Activated naive CD8-positive, alpha-beta T cell treated with anti-CD3 and anti-CD28 coated beads, Interleukin-2, amount 50 U/mL, for 24 hours (primary cell): ENCODE measurements around the gene IL25.
"Not testable (repeated sequence)": the region's sequence is repeated elsewhere in the genome, so short reads cannot be mapped to it uniquely, and the experiment has no call there.

Experiments
- ATAC-seq: fragments of 150-1000 bp; cut with Tn5 transposase; one replicate; pipeline ENCODE4 v1.10.0; 2021
- DNase-seq: peaks from one replicate; pipeline ENCODE4 v3.0.0; 2021
- H3K27ac Mint-ChIP-seq: one replicate; pipeline ENCODE4 v1.8.0; 2021; ENCODE audit warnings: mild to moderate bottlenecking, mixed read lengths
- H3K27me3 Mint-ChIP-seq: one replicate; pipeline ENCODE4 v1.8.0; 2021; ENCODE audit warnings: mixed read lengths
- H3K36me3 Mint-ChIP-seq: one replicate; pipeline ENCODE4 v1.8.0; 2021; ENCODE audit warnings: low read depth, mixed read lengths
- H3K4me1 Mint-ChIP-seq: one replicate; pipeline ENCODE4 v1.8.0; 2021; ENCODE audit warnings: mixed read lengths
- H3K4me3 Mint-ChIP-seq: one replicate; pipeline ENCODE4 v1.8.0; 2021; ENCODE audit warnings: mild to moderate bottlenecking, moderate library complexity, mixed read lengths
- H3K9me3 Mint-ChIP-seq: one replicate; pipeline ENCODE4 v1.8.0; 2021; ENCODE audit warnings: mixed read lengths

Gene IL25

GRCh38 chr14:23372509-23372908 lies at the start of gene IL25:
IL25 (plus strand) TSS chr14:23372809.
- ATAC-seq (no peak), DNase-seq (no peak)
- Mint-ChIP-seq H3K4me3 (no peak within 1 kb of the TSS), H3K27me3 (peaks cover 4% of the 10 kb centered on the region), H3K36me3 (no peaks in the 10 kb centered on the region), H3K27ac (no peak within 1 kb of the TSS), H3K4me1 (no peaks in the 10 kb centered on the region), H3K9me3 (no peaks in the 10 kb centered on the region)

GRCh38 chr14:23323838-23324454 lies 48.7 kb upstream of the IL25 start:
- Mint-ChIP-seq H3K9me3 (no peaks in the 10 kb centered on the region), H3K36me3 (peaks cover 38% of the 10 kb centered on the region), H3K4me3 (peak overlapping the region; percentile 94), H3K27ac (no peak overlapping the region), H3K4me1 (peaks cover 38% of the 10 kb centered on the region), H3K27me3 (peaks cover 2% of the 10 kb centered on the region)
- ATAC-seq, result no peak
- DNase-seq, result no peak

- Mint-ChIP-seq H3K27me3 (peaks cover 2% of the 10 kb centered on the region), H3K4me3 (no peak overlapping the region), H3K9me3 (no peaks in the 10 kb centered on the region), H3K36me3 (peaks cover 38% of the 10 kb centered on the region), H3K4me1 (peaks cover 37% of the 10 kb centered on the region), H3K27ac (no peak overlapping the region)
- ATAC-seq, result no peak
- no peak for DNase-seq
Observed at GRCh38 chr14:23324455-23324846, 48.2 kb upstream of the IL25 start.

DNA sequence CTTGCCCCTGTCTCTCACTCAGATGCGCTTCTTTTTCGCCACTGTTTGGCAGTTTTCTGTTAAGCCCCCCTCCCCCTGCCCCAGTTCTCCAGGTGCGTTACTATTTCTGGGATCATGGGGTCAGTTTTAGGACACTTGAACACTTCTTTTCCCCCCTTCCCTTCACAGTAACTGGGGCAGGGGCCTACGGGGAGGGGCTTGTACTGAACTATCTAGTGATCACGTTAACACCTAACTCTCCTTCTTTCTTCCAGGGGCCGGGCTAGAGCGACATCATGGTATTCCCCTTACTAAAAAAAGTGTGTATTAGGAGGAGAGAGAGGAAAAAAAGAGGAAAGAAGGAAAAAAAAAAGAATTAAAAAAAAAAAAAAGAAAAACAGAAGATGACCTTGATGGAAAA lies 47.6 kb upstream of the IL25 start:
- H3K9me3 Mint-ChIP-seq, result no peaks in the 10 kb centered on the region
- DNase-seq, result no peak
- H3K27ac Mint-ChIP-seq, result no peak overlapping the region
- H3K4me3 Mint-ChIP-seq, result no peak overlapping the region
- H3K4me1 Mint-ChIP-seq, result peaks cover 32% of the 10 kb centered on the region
- ATAC-seq, result no peak
- H3K27me3 Mint-ChIP-seq, result peaks cover 2% of the 10 kb centered on the region
- H3K36me3 Mint-ChIP-seq, result peaks cover 38% of the 10 kb centered on the region

GRCh38 chr14:23325746-23326145 lies 46.9 kb upstream of the IL25 start:
- DNase-seq, ATAC-seq, H3K4me3 Mint-ChIP-seq, H3K27me3 Mint-ChIP-seq, H3K9me3 Mint-ChIP-seq: not testable (repeated sequence)
- Mint-ChIP-seq H3K4me1 (peaks cover 24% of the 10 kb centered on the region), H3K27ac (peak overlapping the region; percentile 7), H3K36me3 (peaks cover 38% of the 10 kb centered on the region)

DNA sequence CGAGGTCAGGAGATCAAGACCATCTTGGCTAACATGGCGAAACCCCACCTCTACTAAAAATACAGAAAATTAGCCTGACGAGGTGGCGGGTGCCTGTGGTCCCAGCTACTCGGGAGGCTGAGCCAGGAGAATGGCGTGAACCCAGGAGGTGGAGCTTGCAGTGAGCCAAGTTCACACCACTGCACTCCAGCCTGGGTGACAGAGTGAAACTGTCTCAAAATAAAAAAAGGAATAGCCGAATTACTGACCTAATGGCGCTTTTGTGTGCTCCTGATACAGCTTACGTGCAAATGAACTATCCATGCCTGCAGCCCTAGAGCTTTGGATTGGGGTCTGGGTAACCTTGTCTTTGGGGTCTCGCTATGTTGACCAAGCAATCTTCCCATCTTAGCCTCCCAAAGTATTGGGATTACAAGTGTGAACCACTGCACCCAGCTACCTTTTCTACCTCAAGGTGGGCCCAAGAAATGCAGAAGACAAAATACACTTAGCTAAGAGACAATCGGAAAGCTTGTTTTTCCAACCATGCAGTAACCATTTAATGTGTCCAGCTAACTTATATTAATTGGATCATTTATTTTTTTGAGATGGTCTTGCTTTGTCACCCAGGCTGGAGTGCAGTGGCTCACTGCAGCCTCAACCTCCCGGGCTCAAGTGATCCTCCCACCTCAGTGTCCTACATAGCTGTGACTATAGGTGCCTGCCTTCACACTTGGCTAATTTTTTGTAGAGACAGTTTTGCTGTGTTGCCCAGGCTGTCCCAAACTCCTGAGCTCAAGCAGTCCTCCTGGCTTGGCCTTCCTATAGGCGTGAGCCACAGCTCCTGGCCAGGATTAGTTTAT lies 45.9 kb upstream of the IL25 start:
- no peak overlapping the region for H3K4me3 Mint-ChIP-seq
- no peak overlapping the region for H3K27ac Mint-ChIP-seq
- no peak for DNase-seq
- peaks cover 22% of the 10 kb centered on the region for H3K4me1 Mint-ChIP-seq
- peaks cover 38% of the 10 kb centered on the region for H3K36me3 Mint-ChIP-seq
- no peaks in the 10 kb centered on the region for H3K27me3 Mint-ChIP-seq
- no peak for ATAC-seq
- no peaks in the 10 kb centered on the region for H3K9me3 Mint-ChIP-seq

DNA sequence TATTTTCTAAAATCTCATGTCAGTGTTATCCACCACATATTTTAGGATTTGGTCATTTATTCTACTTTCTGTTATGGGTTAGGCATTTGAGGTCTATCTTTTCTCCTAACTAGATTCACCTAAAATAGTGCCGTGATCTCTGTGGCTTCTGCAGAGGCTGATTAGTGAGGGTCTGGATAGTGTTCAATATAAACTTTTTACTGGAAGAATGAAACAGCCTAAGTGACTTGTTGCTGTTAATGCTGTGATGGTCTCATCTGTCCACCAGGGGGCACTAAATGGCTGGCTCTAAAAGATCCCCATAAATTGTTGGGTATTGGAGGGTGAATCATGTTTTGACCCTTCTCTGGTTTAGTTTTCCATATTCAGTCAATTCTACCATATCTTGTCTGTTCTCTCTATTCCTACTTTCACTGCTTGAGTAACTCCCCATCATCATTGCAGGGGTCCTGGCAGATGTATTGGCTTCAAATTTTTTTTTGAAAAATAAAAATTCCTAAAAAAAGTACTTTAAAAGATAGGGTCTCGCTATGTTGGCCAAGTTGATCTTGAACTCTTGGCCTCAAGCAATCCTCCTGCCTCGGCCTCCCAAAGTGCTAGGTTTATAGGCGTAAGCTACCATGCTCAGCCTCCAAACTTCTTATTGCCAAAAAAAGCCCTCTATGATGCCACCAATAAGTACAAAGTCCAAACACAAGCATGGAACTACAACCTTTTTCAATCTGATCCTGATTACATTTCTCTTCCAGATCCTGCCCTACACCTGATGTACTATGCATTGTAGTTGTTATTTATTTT lies 44.5 kb upstream of the IL25 start:
- peaks cover 26% of the 10 kb centered on the region for H3K36me3 Mint-ChIP-seq
- ATAC-seq (peak; percentile 82), DNase-seq (peak; percentile 67)
- no peaks in the 10 kb centered on the region for H3K9me3 Mint-ChIP-seq
- H3K27ac Mint-ChIP-seq, result no peak overlapping the region
- no peaks in the 10 kb centered on the region for H3K27me3 Mint-ChIP-seq
- H3K4me3 Mint-ChIP-seq, result no peak overlapping the region
- H3K4me1 Mint-ChIP-seq, result peaks cover 10% of the 10 kb centered on the region

DNA sequence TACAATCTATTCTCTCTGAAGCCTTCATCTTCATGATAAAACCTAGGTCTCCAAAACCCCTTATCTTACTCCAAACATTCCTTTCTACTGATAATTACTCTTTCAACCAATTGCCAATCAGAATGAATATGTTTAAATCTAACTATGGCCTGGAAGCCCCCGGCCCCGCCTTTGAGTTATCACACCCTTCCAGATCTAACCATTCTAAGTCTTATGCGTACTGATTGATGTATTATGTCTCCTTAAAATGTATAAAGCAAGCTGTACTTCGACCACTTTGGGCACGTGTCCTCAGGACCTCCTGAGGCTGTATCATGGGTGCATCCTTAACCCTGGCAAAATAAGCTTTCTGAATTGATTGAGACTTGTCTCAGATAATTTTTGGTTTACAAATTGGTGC lies 37.0 kb upstream of the IL25 start:
- DNase-seq, result no peak
- no peaks in the 10 kb centered on the region for H3K4me1 Mint-ChIP-seq
- H3K36me3 Mint-ChIP-seq, result peaks cover 4% of the 10 kb centered on the region
- H3K27me3 Mint-ChIP-seq, result peaks cover 11% of the 10 kb centered on the region
- H3K27ac Mint-ChIP-seq, result peak overlapping the region; percentile 26
- H3K4me3 Mint-ChIP-seq, result no peak overlapping the region
- no peak for ATAC-seq
- H3K9me3 Mint-ChIP-seq, result no peaks in the 10 kb centered on the region

- DNase-seq (no peak), ATAC-seq (no peak)
- Mint-ChIP-seq H3K27me3 (peaks cover 15% of the 10 kb centered on the region), H3K36me3 (peaks cover 4% of the 10 kb centered on the region), H3K27ac (no peak overlapping the region), H3K9me3 (no peaks in the 10 kb centered on the region), H3K4me1 (no peaks in the 10 kb centered on the region), H3K4me3 (no peak overlapping the region)
Observed at GRCh38 chr14:23339506-23340268, 32.9 kb upstream of the IL25 start.

- H3K36me3 Mint-ChIP-seq, result peaks cover 4% of the 10 kb centered on the region
- H3K4me3 Mint-ChIP-seq, result no peak overlapping the region
- no peaks in the 10 kb centered on the region for H3K4me1 Mint-ChIP-seq
- no peak overlapping the region for H3K27ac Mint-ChIP-seq
- peaks cover 4% of the 10 kb centered on the region for H3K27me3 Mint-ChIP-seq
- no peaks in the 10 kb centered on the region for H3K9me3 Mint-ChIP-seq
- ATAC-seq (no peak), DNase-seq (no peak)
Observed at GRCh38 chr14:23344481-23344880, 28.1 kb upstream of the IL25 start.

- ATAC-seq, result no peak
- Mint-ChIP-seq H3K4me1 (peaks cover 1% of the 10 kb centered on the region), H3K36me3 (no peaks in the 10 kb centered on the region), H3K27ac (no peak overlapping the region), H3K4me3 (no peak overlapping the region), H3K27me3 (peaks cover 14% of the 10 kb centered on the region), H3K9me3 (no peaks in the 10 kb centered on the region)
- no peak for DNase-seq
Observed at GRCh38 chr14:23345987-23346692, 26.5 kb upstream of the IL25 start.

- no peak for ATAC-seq
- H3K27ac Mint-ChIP-seq, result no peak overlapping the region
- H3K36me3 Mint-ChIP-seq, result no peaks in the 10 kb centered on the region
- H3K4me1 Mint-ChIP-seq, result peaks cover 4% of the 10 kb centered on the region
- no peak for DNase-seq
- no peak overlapping the region for H3K4me3 Mint-ChIP-seq
- no peaks in the 10 kb centered on the region for H3K9me3 Mint-ChIP-seq
- H3K27me3 Mint-ChIP-seq, result peaks cover 18% of the 10 kb centered on the region
Observed at GRCh38 chr14:23346693-23347405, 25.8 kb upstream of the IL25 start.
